ENCODE data around the gene GIMD1. TPM values are rescaled to one million over a fixed set of nuclear protein-coding genes. Genes with fewer than 3 reads are reported as not detected.

The GIMD1 gene
- total RNA-seq, 2 donors from 2014 or later = not detected

- Histone ChIP-seq H3K27me3 (ENCODE audit: control insufficient read depth, insufficient read depth, low read length, poor library complexity, severe bottlenecking) (no peaks in the 10 kb centered on the region), H3K4me1 (ENCODE audit: control insufficient read depth, insufficient read depth, low read length) (no peaks in the 10 kb centered on the region), H3K27ac (ENCODE audit: low read depth, low read length) (no peak overlapping the region), H3K36me3 (ENCODE audit: control insufficient read depth, insufficient read depth, low read length) (peaks cover 7% of the 10 kb centered on the region), H3K9me3 (ENCODE audit: control insufficient read depth, low read length) (peaks cover 7% of the 10 kb centered on the region), H3K9ac (ENCODE audit: extremely low read depth, low read length, poor library complexity, severe bottlenecking) (no peak overlapping the region), H3K4me3 (ENCODE audit: low read length) (peak overlapping the region; percentile 96)
- no peak for TF ChIP-seq CTCF (conservative IDR thresholded peaks at IDR 0.05)
- Mint-ChIP-seq H3K4me1 (peaks cover 16% of the 10 kb centered on the region), H3K9me3 (peaks cover 18% of the 10 kb centered on the region), H3K4me3 (no peak overlapping the region), H3K27ac (no peak overlapping the region), H3K36me3 (ENCODE audit: low read depth) (peaks cover 22% of the 10 kb centered on the region), H3K27me3 (ENCODE audit: insufficient read depth) (no peaks in the 10 kb centered on the region)
- no peak for DNase-seq
These were observed 50.1 kb downstream of the GIMD1 start for GRCh38 chr4:106318511-106318910.

- Histone ChIP-seq H3K36me3 (ENCODE audit: control insufficient read depth, insufficient read depth, low read length) (peaks cover 7% of the 10 kb centered on the region), H3K27ac (ENCODE audit: low read depth, low read length) (no peak overlapping the region), H3K4me1 (ENCODE audit: control insufficient read depth, insufficient read depth, low read length) (no peaks in the 10 kb centered on the region), H3K27me3 (ENCODE audit: control insufficient read depth, insufficient read depth, low read length, poor library complexity, severe bottlenecking) (no peaks in the 10 kb centered on the region), H3K4me3 (ENCODE audit: low read length) (peak overlapping the region; percentile 96), H3K9me3 (ENCODE audit: control insufficient read depth, low read length) (peaks cover 7% of the 10 kb centered on the region), H3K9ac (ENCODE audit: extremely low read depth, low read length, poor library complexity, severe bottlenecking) (peak overlapping the region; percentile 97)
- DNase-seq = no peak
- peaks cover 13% of the 10 kb centered on the region for H3K4me1 Mint-ChIP-seq
- H3K27me3 Mint-ChIP-seq (ENCODE audit: insufficient read depth) = no peaks in the 10 kb centered on the region
- peaks cover 18% of the 10 kb centered on the region for H3K9me3 Mint-ChIP-seq
- peaks cover 22% of the 10 kb centered on the region for H3K36me3 Mint-ChIP-seq (ENCODE audit: low read depth)
- no peak overlapping the region for H3K4me3 Mint-ChIP-seq
- no peak overlapping the region for H3K27ac Mint-ChIP-seq
- TF ChIP-seq CTCF (conservative IDR thresholded peaks at IDR 0.05) = no peak
- no CpG with 5 or more reads among the region's 1 CpG for WGBS, 2 experiments (ENCODE audit: insufficient coverage in 1 of 2, insufficient read length in 1 of 2)
These were observed 50.8 kb downstream of the GIMD1 start for GRCh38 chr4:106317815-106318214.

DNA sequence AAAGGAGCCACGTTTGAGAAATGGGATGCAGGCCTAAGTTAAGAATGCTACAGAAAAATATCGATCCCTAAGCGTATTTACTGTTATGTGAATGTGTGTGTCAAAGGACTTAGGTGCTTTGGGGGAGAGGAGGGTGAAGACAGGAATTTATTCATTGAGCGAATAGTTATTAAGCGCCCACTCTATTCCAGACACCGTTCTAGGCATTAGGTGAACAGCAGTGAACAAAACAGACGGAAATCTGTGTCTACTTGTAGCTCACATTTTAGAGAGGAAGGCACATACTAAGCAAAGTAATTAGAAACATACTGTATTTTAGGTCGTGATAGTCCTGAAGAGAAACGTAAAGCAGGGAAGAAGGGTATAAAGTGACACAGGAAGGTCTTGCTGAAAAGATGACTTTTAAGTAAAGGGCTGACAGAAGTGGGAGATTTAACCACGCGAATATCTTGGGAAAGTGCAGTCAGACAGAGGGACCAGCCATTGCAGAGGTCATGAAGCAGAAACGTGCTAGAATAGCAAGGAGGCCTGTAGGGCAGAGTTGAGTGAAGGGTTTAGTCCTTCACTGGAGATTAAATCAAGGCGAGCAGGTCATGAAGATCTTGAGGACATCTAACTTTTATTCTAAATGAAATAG, 51.7 kb downstream of the GIMD1 start:
- H3K9ac ChIP-seq (ENCODE audit: extremely low read depth, low read length, poor library complexity, severe bottlenecking) = peak overlapping the region; percentile 97
- Mint-ChIP-seq H3K4me1 (peaks cover 11% of the 10 kb centered on the region), H3K27me3 (ENCODE audit: insufficient read depth) (no peaks in the 10 kb centered on the region), H3K27ac (no peak overlapping the region), H3K9me3 (peaks cover 18% of the 10 kb centered on the region), H3K4me3 (no peak overlapping the region), H3K36me3 (ENCODE audit: low read depth) (peaks cover 21% of the 10 kb centered on the region)
- peak overlapping the region; percentile 96 for H3K4me3 ChIP-seq (ENCODE audit: low read length)
- no peaks in the 10 kb centered on the region for H3K4me1 ChIP-seq (ENCODE audit: control insufficient read depth, insufficient read depth, low read length)
- H3K27ac ChIP-seq (ENCODE audit: low read depth, low read length) = peak overlapping the region; percentile 97
- WGBS, 2 experiments (ENCODE audit: insufficient coverage in 1 of 2, insufficient read length in 1 of 2) = 8 to 11% methylated on average over 12 to 13 of the region's 13 CpGs
- TF ChIP-seq CTCF (conservative IDR thresholded peaks at IDR 0.05) = no peak
- DNase-seq = no peak
- peaks cover 7% of the 10 kb centered on the region for H3K9me3 ChIP-seq (ENCODE audit: control insufficient read depth, low read length)
- no peaks in the 10 kb centered on the region for H3K27me3 ChIP-seq (ENCODE audit: control insufficient read depth, insufficient read depth, low read length, poor library complexity, severe bottlenecking)
- H3K36me3 ChIP-seq (ENCODE audit: control insufficient read depth, insufficient read depth, low read length) = peaks cover 7% of the 10 kb centered on the region

Measured in endodermal cell (in vitro differentiated cells).